ENCODE results near the gene SLC49A4. TPM values are rescaled to one million over a fixed set of nuclear protein-coding genes. Genes with fewer than 3 reads are reported as not detected.

The SLC49A4 gene
- total and polyA plus RNA-seq, 2 of the 13 experiments (the other 11 are each of a cell fraction or from before 2014, with no cell fraction given), result 6.5 to 16.3 TPM

DNA sequence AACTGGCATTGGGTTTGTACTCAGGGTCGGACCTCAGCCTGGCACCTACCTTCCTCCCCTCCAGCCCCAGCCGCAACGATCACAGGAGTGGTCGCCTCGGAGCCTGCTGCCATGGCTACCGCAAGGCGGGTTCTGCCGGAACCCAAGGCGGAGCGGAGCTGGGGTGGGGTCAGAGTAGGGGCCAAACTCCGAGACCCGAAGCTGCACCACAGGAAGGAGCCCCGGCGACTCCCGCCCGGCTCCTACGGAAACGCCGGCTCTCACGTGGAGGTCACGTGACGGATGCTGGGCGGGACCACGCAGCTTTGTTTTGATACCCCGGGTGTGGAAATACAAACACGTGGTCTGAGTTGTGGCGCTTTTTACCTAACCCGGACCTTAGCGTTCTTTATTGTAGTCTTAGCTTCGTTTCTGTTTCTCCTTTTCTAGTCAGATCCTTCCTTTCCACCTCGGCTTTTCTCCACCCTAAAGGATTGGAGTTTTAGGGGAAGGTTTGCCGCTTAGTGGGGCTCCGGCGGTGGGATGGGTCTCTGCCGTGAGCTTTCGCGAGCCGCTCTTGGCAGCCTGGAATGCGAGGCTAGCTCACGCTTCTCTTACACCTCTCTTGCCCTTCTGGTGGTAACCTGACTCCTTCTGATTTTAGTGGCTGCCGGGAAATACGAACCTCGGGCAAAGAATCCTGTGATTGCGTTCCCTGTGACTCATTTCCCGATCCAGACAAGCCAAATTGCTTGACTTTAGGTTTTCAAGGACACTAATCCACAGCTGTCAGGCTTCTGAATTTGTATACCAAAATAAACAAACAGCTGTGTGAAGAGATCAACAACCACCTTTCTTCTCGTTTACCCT, 1.1 kb upstream of the SLC49A4 start, which contains the start of gene HSPBAP1 (continued):
- TF ChIP-seq, protein P1, sequence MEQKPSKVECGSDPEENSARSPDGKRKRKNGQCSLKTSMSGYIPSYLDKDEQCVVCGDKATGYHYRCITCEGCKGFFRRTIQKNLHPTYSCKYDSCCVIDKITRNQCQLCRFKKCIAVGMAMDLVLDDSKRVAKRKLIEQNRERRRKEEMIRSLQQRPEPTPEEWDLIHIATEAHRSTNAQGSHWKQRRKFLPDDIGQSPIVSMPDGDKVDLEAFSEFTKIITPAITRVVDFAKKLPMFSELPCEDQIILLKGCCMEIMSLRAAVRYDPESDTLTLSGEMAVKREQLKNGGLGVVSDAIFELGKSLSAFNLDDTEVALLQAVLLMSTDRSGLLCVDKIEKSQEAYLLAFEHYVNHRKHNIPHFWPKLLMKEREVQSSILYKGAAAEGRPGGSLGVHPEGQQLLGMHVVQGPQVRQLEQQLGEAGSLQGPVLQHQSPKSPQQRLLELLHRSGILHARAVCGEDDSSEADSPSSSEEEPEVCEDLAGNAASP (CRISPR knock-in tag; IDR thresholded peaks at IDR 0.05; ENCODE audit: borderline replicate concordance), result peak; percentile 24; the same call in 1 of the 2 replicates
- TF ChIP-seq SP4 (CRISPR knock-in tag; IDR thresholded peaks at IDR 0.05) (peak; percentile 78; the same call in 1 of the 2 replicates), RAD51 (IDR thresholded peaks at IDR 0.05; ENCODE audit: borderline replicate concordance) (peak; percentile 97), FOXC1 (CRISPR knock-in tag; IDR thresholded peaks at IDR 0.05; ENCODE audit: borderline replicate concordance) (peak; percentile 62; the same call in 1 of the 2 replicates), ZFP36L1 (CRISPR knock-in tag; IDR thresholded peaks at IDR 0.05) (peak; percentile 94), ZNF766 (CRISPR knock-in tag; IDR thresholded peaks at IDR 0.05; ENCODE audit: borderline replicate concordance) (no peak), ZNF572 (CRISPR knock-in tag; IDR thresholded peaks at IDR 0.05) (0 out of 2 replicates have a peak, but pooled peaks have one; percentile 62), KDM5A (IDR thresholded peaks at IDR 0.05; ENCODE audit: borderline replicate concordance, low read length) (peak; percentile 61; the same call in 1 of the 2 replicates), MED8 (CRISPR knock-in tag; IDR thresholded peaks at IDR 0.05; ENCODE audit: insufficient replicate concordance) (peak; percentile 30), POGZ (CRISPR knock-in tag; IDR thresholded peaks at IDR 0.05) (peak; percentile 51; the same call in 1 of the 2 replicates), ATF7-NPFF (CRISPR knock-in tag; IDR thresholded peaks at IDR 0.05; ENCODE audit: low read depth) (peak; percentile 59), SIX1 (CRISPR knock-in tag; IDR thresholded peaks at IDR 0.05; ENCODE audit: borderline replicate concordance) (peak; percentile 91; the same call in 1 of the 2 replicates), CHCHD3 (CRISPR knock-in tag; IDR thresholded peaks at IDR 0.05) (no peak), LCORL (IDR thresholded peaks at IDR 0.05) (no peak), LCORL (CRISPR knock-in tag; IDR thresholded peaks at IDR 0.05) (0 out of 2 replicates have a peak, but pooled peaks have one; percentile 7), ZNF343 (CRISPR knock-in tag; IDR thresholded peaks at IDR 0.05) (0 out of 2 replicates have a peak, but pooled peaks have one; percentile 45), CCAR2 (optimal IDR thresholded peaks at IDR 0.05; ENCODE audit: low read depth, low read length) (peak; percentile 38)
- TF ChIP-seq, protein P2, sequence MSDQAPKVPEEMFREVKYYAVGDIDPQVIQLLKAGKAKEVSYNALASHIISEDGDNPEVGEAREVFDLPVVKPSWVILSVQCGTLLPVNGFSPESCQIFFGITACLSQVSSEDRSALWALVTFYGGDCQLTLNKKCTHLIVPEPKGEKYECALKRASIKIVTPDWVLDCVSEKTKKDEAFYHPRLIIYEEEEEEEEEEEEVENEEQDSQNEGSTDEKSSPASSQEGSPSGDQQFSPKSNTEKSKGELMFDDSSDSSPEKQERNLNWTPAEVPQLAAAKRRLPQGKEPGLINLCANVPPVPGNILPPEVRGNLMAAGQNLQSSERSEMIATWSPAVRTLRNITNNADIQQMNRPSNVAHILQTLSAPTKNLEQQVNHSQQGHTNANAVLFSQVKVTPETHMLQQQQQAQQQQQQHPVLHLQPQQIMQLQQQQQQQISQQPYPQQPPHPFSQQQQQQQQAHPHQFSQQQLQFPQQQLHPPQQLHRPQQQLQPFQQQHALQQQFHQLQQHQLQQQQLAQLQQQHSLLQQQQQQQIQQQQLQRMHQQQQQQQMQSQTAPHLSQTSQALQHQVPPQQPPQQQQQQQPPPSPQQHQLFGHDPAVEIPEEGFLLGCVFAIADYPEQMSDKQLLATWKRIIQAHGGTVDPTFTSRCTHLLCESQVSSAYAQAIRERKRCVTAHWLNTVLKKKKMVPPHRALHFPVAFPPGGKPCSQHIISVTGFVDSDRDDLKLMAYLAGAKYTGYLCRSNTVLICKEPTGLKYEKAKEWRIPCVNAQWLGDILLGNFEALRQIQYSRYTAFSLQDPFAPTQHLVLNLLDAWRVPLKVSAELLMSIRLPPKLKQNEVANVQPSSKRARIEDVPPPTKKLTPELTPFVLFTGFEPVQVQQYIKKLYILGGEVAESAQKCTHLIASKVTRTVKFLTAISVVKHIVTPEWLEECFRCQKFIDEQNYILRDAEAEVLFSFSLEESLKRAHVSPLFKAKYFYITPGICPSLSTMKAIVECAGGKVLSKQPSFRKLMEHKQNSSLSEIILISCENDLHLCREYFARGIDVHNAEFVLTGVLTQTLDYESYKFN (CRISPR knock-in tag; conservative IDR thresholded peaks at IDR 0.05), result peak; percentile 58; the same call in 1 of the 2 replicates
- TF ChIP-seq, protein P3, sequence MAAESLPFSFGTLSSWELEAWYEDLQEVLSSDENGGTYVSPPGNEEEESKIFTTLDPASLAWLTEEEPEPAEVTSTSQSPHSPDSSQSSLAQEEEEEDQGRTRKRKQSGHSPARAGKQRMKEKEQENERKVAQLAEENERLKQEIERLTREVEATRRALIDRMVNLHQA (CRISPR knock-in tag; IDR thresholded peaks at IDR 0.05), result no peak
- TF ChIP-seq, protein P4, sequence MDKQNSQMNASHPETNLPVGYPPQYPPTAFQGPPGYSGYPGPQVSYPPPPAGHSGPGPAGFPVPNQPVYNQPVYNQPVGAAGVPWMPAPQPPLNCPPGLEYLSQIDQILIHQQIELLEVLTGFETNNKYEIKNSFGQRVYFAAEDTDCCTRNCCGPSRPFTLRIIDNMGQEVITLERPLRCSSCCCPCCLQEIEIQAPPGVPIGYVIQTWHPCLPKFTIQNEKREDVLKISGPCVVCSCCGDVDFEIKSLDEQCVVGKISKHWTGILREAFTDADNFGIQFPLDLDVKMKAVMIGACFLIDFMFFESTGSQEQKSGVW (CRISPR knock-in tag; IDR thresholded peaks at IDR 0.05; ENCODE audit: borderline replicate concordance), result no peak; the same call in 1 of the 2 replicates
- TF ChIP-seq, protein P5, sequence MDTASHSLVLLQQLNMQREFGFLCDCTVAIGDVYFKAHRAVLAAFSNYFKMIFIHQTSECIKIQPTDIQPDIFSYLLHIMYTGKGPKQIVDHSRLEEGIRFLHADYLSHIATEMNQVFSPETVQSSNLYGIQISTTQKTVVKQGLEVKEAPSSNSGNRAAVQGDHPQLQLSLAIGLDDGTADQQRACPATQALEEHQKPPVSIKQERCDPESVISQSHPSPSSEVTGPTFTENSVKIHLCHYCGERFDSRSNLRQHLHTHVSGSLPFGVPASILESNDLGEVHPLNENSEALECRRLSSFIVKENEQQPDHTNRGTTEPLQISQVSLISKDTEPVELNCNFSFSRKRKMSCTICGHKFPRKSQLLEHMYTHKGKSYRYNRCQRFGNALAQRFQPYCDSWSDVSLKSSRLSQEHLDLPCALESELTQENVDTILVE (CRISPR knock-in tag; IDR thresholded peaks at IDR 0.05), result peak; percentile 62

Measured in HepG2 (cell line).